OCI-LY1 (cell line): Measurements from ENCODE around the gene HOXD8.

ENCODE experiments used
- H2AFZ ChIP-seq: fragments of 200-600 bp; sonication (generic), shearing (Covaris generic); 2 replicates; pipeline ENCODE4 v1.6.0; 2014; ENCODE audit warnings: antibody characterized with exemption, mild to moderate bottlenecking, low read length
- H3F3A ChIP-seq: fragments of 200-600 bp; sonication (generic), shearing (Covaris generic); 2 replicates; pipeline ENCODE4 v1.6.0; 2014; ENCODE audit warnings: mild to moderate bottlenecking, antibody characterized with exemption, low read length, moderate library complexity; ENCODE audit not compliant: insufficient read depth
- H3K27ac ChIP-seq: fragments of 200-600 bp; sonication (generic); 2 replicates; pipeline ENCODE4 v1.5.1; 2014; ENCODE audit warnings: low read length, mixed run types, mild to moderate bottlenecking, low read depth; ENCODE audit not compliant: poor library complexity, severe bottlenecking
- H3K27me3 ChIP-seq: fragments of 200-600 bp; sonication (generic); 2 replicates; pipeline ENCODE4 v1.6.0; 2014; ENCODE audit warnings: antibody characterized with exemption, mild to moderate bottlenecking, low read length, moderate library complexity; ENCODE audit not compliant: insufficient read depth
- H3K36me3 ChIP-seq: fragments of 200-600 bp; sonication (generic); 2 replicates; pipeline ENCODE4 v1.6.1; 2014; ENCODE audit warnings: mild to moderate bottlenecking, antibody characterized with exemption, low read length, moderate library complexity, mixed read lengths; ENCODE audit not compliant: insufficient read depth
- H3K4me1 ChIP-seq: fragments of 200-600 bp; sonication (generic); 2 replicates; pipeline ENCODE4 v1.5.1; 2014; ENCODE audit warnings: mild to moderate bottlenecking, low read length, moderate library complexity; ENCODE audit not compliant: insufficient read depth, severe bottlenecking
- H3K4me2 ChIP-seq: fragments of 200-600 bp; sonication (generic), shearing (Covaris generic); 2 replicates; pipeline ENCODE4 v1.6.1; 2014; ENCODE audit warnings: low read length
- H3K4me3 ChIP-seq: fragments of 200-600 bp; sonication (generic); 2 replicates; pipeline ENCODE4 v1.5.1; 2014; ENCODE audit warnings: low read length, low read depth, mild to moderate bottlenecking, mixed read lengths; ENCODE audit not compliant: poor library complexity, severe bottlenecking
- H3K79me2 ChIP-seq: fragments of 200-600 bp; shearing (Covaris generic); 2 replicates; pipeline ENCODE4 v1.6.1; 2016; ENCODE audit warnings: mixed run types, low read length, mixed read lengths; ENCODE audit not compliant: insufficient read depth
- H3K9ac ChIP-seq: fragments of 200-600 bp; sonication (generic), shearing (Covaris generic); 2 replicates; pipeline ENCODE4 v1.6.1; 2014; ENCODE audit warnings: mild to moderate bottlenecking, low read length, mixed read lengths
- H3K9me2 ChIP-seq: fragments of 200-600 bp; sonication (generic), shearing (Covaris generic); 2 replicates; pipeline ENCODE4 v1.6.1; 2014; ENCODE audit warnings: low read depth, mild to moderate bottlenecking, low read length, mixed read lengths
- H3K9me3 ChIP-seq: fragments of 200-600 bp; shearing (Covaris generic); 2 replicates; pipeline ENCODE4 v1.6.1; 2014; ENCODE audit warnings: low read length, mixed read lengths
- H4K20me1 ChIP-seq: fragments of 200-600 bp; sonication (generic), shearing (Covaris generic); 2 replicates; pipeline ENCODE4 v1.6.0; 2016; ENCODE audit warnings: mild to moderate bottlenecking, low read length; ENCODE audit not compliant: insufficient read depth
- CTCF ChIP-seq: fragments of 200-600 bp; sonication (generic), shearing (Covaris generic); IDR thresholded peaks from 2 replicates; pipeline ENCODE4 v1.5.1; 2017; ENCODE audit warnings: mild to moderate bottlenecking, antibody characterized with exemption, low read length, moderate library complexity, mixed read lengths
- EZH2 ChIP-seq: fragments of 200-600 bp; sonication (generic), shearing (Covaris generic); IDR thresholded peaks from 2 replicates; pipeline ENCODE4 v1.8.0; 2017; ENCODE audit warnings: borderline replicate concordance, mixed run types, mild to moderate bottlenecking, antibody characterized with exemption, low read length, moderate library complexity, mixed read lengths

HOXD8 gene

DNA sequence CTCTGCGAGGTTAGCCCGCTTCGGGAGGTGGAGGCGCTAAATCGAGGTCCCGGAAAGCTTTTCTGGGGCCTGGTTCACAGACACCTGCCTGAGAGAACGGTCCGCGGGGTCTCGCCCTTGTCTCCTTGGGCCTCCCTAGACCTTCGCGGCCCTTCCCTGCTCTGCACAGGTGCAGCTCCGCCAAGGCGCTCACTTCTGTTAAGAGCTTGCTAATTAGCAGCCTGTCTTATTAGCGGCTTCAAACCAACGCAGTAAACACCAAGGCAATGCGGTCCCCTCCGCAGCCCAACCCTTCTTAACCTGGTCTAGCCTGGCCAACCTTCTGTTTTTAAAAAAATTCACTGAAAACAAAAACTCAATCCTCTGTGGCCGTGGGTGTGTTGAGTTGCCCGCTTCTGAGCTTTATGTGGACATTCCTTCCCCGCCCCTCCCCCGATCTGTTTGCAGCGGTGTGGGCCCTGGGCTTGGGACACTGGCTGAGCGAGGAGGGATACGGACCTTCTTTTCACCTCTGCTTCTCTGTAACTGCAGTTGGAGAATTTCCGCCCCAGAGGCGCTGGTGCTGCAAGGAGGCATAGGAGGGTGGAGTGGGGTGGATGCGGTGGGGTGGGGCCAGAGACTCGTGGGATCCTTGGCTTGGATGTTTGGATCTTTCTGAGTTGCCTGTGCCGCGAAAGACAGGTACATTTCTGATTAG lies 18.4 kb downstream of the HOXD8 start:
- Histone ChIP-seq H3K36me3 (no peaks in the 10 kb centered on the region), H3K79me2 (no peaks in the 10 kb centered on the region), H2AFZ (no peak overlapping the region), H3K27ac (no peak overlapping the region), H3K9ac (no peak overlapping the region), H3K27me3 (0 out of 2 replicates have a peak, but pooled peaks cover 3% of the 10 kb centered on the region), H4K20me1 (no peaks in the 10 kb centered on the region), H3K4me1 (no peaks in the 10 kb centered on the region), H3K4me3 (no peak overlapping the region), H3K4me2 (no peak overlapping the region), H3K9me3 (no peaks in the 10 kb centered on the region), H3F3A (no peaks in the 10 kb centered on the region), H3K9me2 (no peaks in the 10 kb centered on the region)
- TF ChIP-seq CTCF = no peak
- TF ChIP-seq EZH2 = no peak

- no peak overlapping the region for H3K4me2 ChIP-seq
- H3K27ac ChIP-seq = no peak overlapping the region
- no peaks in the 10 kb centered on the region for H3K4me1 ChIP-seq
- no peaks in the 10 kb centered on the region for H4K20me1 ChIP-seq
- no peak overlapping the region for H3K4me3 ChIP-seq
- H3K9me2 ChIP-seq = no peaks in the 10 kb centered on the region
- no peak overlapping the region for H2AFZ ChIP-seq
- no peaks in the 10 kb centered on the region for H3K9me3 ChIP-seq
- H3F3A ChIP-seq = no peaks in the 10 kb centered on the region
- H3K79me2 ChIP-seq = no peaks in the 10 kb centered on the region
- TF ChIP-seq CTCF = no peak
- TF ChIP-seq EZH2 = no peak
- 0 out of 2 replicates have a peak, but pooled peaks cover 3% of the 10 kb centered on the region for H3K27me3 ChIP-seq
- H3K36me3 ChIP-seq = no peaks in the 10 kb centered on the region
- H3K9ac ChIP-seq = no peak overlapping the region
Measured at GRCh38 chr2:176148751-176149421, 19.4 kb downstream of the HOXD8 start.

DNA sequence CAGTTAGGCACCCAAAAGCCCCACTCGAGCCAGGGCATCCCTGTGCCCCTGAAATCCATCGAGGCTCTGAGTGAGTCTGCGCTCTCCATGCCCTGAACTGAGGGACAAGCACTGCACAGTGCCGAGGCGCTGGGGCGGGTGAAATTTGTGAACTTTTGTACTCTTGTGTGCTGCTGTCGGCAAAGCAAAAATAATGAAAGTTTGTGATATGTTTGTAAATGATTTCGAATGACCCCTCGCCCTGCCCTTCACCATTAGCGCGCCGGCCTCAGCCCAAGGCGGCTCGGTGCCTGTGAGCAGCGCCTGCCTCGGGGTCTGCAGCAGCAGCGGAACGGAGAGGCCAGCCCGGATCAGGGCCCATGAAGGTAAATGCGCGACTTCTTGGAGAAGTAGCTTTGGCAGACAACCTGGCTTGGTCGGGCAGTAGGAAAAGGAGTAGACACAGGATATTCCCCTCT lies 20.0 kb downstream of the HOXD8 start:
- no peak overlapping the region for H2AFZ ChIP-seq
- 0 out of 2 replicates have a peak, but pooled peaks cover 3% of the 10 kb centered on the region for H3K27me3 ChIP-seq
- no peak overlapping the region for H3K4me3 ChIP-seq
- H3K9me3 ChIP-seq = no peaks in the 10 kb centered on the region
- H4K20me1 ChIP-seq = no peaks in the 10 kb centered on the region
- no peak overlapping the region for H3K9ac ChIP-seq
- no peaks in the 10 kb centered on the region for H3K9me2 ChIP-seq
- no peaks in the 10 kb centered on the region for H3K79me2 ChIP-seq
- H3K36me3 ChIP-seq = no peaks in the 10 kb centered on the region
- no peaks in the 10 kb centered on the region for H3F3A ChIP-seq
- no peak overlapping the region for H3K4me2 ChIP-seq
- H3K27ac ChIP-seq = no peak overlapping the region
- TF ChIP-seq CTCF = no peak
- no peak for TF ChIP-seq EZH2
- H3K4me1 ChIP-seq = no peaks in the 10 kb centered on the region
